Coronary artery (tissue), 2 donors: ENCODE results near the gene CLEC16A.

Experiments used
- DNase-seq: peaks from one replicate; pipeline ENCODE4 v3.0.0-alpha.2; 2017; ENCODE audit warnings: low spot score
- H3K27ac ChIP-seq, 2 donors: fragments of 200-600 bp; sonication (generic); one replicate each; pipeline ENCODE4 v1.5.1; 2016 to 2019
- H3K4me3 ChIP-seq: fragments of 200-600 bp; sonication (generic); 2 replicates; pipeline ENCODE4 v1.5.1; 2016; ENCODE audit warnings: mild to moderate bottlenecking, moderate library complexity
- CTCF ChIP-seq: fragments of 200-600 bp; sonication (generic); IDR thresholded peaks from one replicate; pipeline ENCODE4 v1.5.1; 2019; ENCODE audit warnings: antibody characterized with exemption

Gene CLEC16A

GRCh38 chr16:11207646-11208045 is 263.3 kb downstream of the CLEC16A start:
- Histone ChIP-seq H3K4me3 (no peak overlapping the region), H3K27ac (no peak overlapping the region)
- TF ChIP-seq CTCF, result no peak
- DNase-seq, result no peak

- TF ChIP-seq CTCF, result no peak
- Histone ChIP-seq H3K4me3 (no peak overlapping the region), H3K27ac (no peak overlapping the region)
- no peak for DNase-seq
Observed at GRCh38 chr16:11208916-11209665, 264.7 kb downstream of the CLEC16A start.

- Histone ChIP-seq H3K4me3 (no peak overlapping the region), H3K27ac (no peak overlapping the region)
- DNase-seq, result no peak
- TF ChIP-seq CTCF, result no peak
Observed at GRCh38 chr16:11210260-11210659, 265.9 kb downstream of the CLEC16A start.

- Histone ChIP-seq H3K4me3 (no peak overlapping the region), H3K27ac (no peak overlapping the region)
- no peak for TF ChIP-seq CTCF
- no peak for DNase-seq
Observed at GRCh38 chr16:11211061-11211976, 267.0 kb downstream of the CLEC16A start.

- DNase-seq, result no peak
- Histone ChIP-seq H3K4me3 (no peak overlapping the region), H3K27ac (no peak overlapping the region)
- TF ChIP-seq CTCF, result no peak
Observed at GRCh38 chr16:11211977-11212797, 267.8 kb downstream of the CLEC16A start.

- Histone ChIP-seq H3K27ac (no peak overlapping the region), H3K4me3 (no peak overlapping the region)
- DNase-seq, result no peak
- TF ChIP-seq CTCF, result no peak
Observed at GRCh38 chr16:11212798-11213196, 268.4 kb downstream of the CLEC16A start.
